SKM-1 (cell line): Measurements from ENCODE around the gene PTHLH.

ENCODE experiments used
- DNase-seq: peaks from one replicate; lab custom pipeline; 2025; ENCODE audit not compliant: unreplicated experiment; lab: John Stamatoyannopoulos, UW

Gene PTHLH

GRCh38 chr12:27972721-27973120 is at the start of gene PTHLH:
TSS of gene PTHLH (minus strand) at chr12:27972733. CDS start at chr12:27969494, 3,239 bp downstream.
- no peak for DNase-seq

- DNase-seq = no peak
Observed at GRCh38 chr12:28021704-28022103, 49.2 kb upstream of the PTHLH start.

GRCh38 chr12:28017873-28018255 is 45.3 kb upstream of the PTHLH start:
- DNase-seq = no peak

GRCh38 chr12:28017126-28017872 is 44.8 kb upstream of the PTHLH start:
- no peak for DNase-seq

GRCh38 chr12:28015165-28015564 is 42.6 kb upstream of the PTHLH start:
- no peak for DNase-seq

- no peak for DNase-seq
Observed at GRCh38 chr12:28014196-28014595, 41.7 kb upstream of the PTHLH start.

- no peak for DNase-seq
Observed at GRCh38 chr12:28012333-28012918, 39.9 kb upstream of the PTHLH start.

- no peak for DNase-seq
Observed at GRCh38 chr12:28010036-28010435, 37.5 kb upstream of the PTHLH start.

- DNase-seq = no peak
Observed at GRCh38 chr12:27999970-28000369, 27.4 kb upstream of the PTHLH start.

GRCh38 chr12:27999521-27999920 is 27.0 kb upstream of the PTHLH start:
- no peak for DNase-seq

GRCh38 chr12:27998658-27999057 is 26.1 kb upstream of the PTHLH start:
- DNase-seq = no peak

GRCh38 chr12:27998170-27998569 is 25.6 kb upstream of the PTHLH start:
- DNase-seq = no peak

- DNase-seq = no peak
Observed at GRCh38 chr12:27996761-27997160, 24.2 kb upstream of the PTHLH start.

GRCh38 chr12:27995406-27995805 is 22.9 kb upstream of the PTHLH start:
- no peak for DNase-seq

GRCh38 chr12:27988594-27989233 is 16.2 kb upstream of the PTHLH start:
- no peak for DNase-seq

- no peak for DNase-seq
Observed at GRCh38 chr12:27987331-27987730, 14.8 kb upstream of the PTHLH start.

- no peak for DNase-seq
Observed at GRCh38 chr12:27984275-27984674, 11.7 kb upstream of the PTHLH start.

GRCh38 chr12:27982951-27983350 is 10.4 kb upstream of the PTHLH start:
- no peak for DNase-seq

GRCh38 chr12:27982385-27982784 is 9.9 kb upstream of the PTHLH start:
- no peak for DNase-seq

GRCh38 chr12:27981874-27982273 is 9.3 kb upstream of the PTHLH start:
- no peak for DNase-seq

- no peak for DNase-seq
Observed at GRCh38 chr12:27979145-27979544, 6.6 kb upstream of the PTHLH start.
